Thyroid gland (tissue), 4 donors: ENCODE measurements around the gene OR4D2.

Experiments used
- CTCF ChIP-seq, 6 experiments: fragments of 200-600 bp in 3 of 6; fragments of 450-650 bp in 3 of 6; sonication (generic) in 3 of 6; IDR thresholded peaks; one replicate each; pipeline ENCODE4 v1.5.1; 2016 to 2019; ENCODE audit warnings: antibody characterized with exemption in 6 of 6, mild to moderate bottlenecking in 2 of 6, inconsistent platforms in 1 of 6, moderate library complexity in 1 of 6
- POLR2A ChIP-seq, 2 donors: fragments of 450-650 bp; IDR thresholded peaks; one replicate each; pipeline ENCODE4 v1.6.1; 2017; ENCODE audit warnings: antibody characterized with exemption in 2 of 2, mild to moderate bottlenecking in 2 of 2, moderate library complexity in 1 of 2

DNA sequence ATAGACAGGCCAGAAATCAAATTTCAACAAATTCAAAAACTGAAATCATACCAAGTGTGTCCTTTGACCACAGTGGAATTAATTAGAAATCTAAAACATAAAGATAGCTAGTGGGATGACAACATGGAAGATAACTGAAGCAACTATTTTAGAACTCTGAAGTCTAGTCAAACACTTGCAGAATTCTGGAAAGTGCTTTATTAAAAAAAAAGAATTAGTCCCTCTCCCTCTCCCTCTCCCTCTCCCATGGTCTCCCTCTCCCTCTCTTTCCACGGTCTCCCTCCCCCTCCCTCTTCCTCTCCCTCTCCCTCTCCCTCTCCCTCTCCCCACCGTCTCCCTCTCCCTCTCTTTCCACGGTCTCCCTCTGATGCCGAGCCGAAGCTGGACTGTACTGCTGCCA is 25.3 kb upstream of the OR4D2 start:
- no peak for TF ChIP-seq CTCF (IDR thresholded peaks at IDR 0.05)
- TF ChIP-seq POLR2A (IDR thresholded peaks at IDR 0.05) = no peak
